Epithelial cell of proximal tubule (primary cell): ENCODE data around the gene KIF11. TPM values are rescaled to one million over a fixed set of nuclear protein-coding genes. Genes with fewer than 3 reads are reported as not detected.
"Not testable (repeated sequence)": the region's sequence is repeated elsewhere in the genome, so short reads cannot be mapped to it uniquely, and the experiment has no call there.

Source experiments
- DNase-seq: peaks from one replicate; pipeline ENCODE4 v3.0.0-alpha.2; 2011; ENCODE audit warnings: low read depth
- H3K4me3 ChIP-seq: 2 replicates; pipeline ENCODE4 v1.5.1; 2011; ENCODE audit warnings: low read depth, mild to moderate bottlenecking, low read length
- CTCF ChIP-seq: conservative IDR thresholded peaks from 2 replicates; pipeline ENCODE4 v1.5.1; 2012; ENCODE audit warnings: low read depth, mild to moderate bottlenecking, low read length
- total RNA-seq: library from RNA; depleted of rRNA; stranded (reverse); fragments of >200 nt; gene quantifications from 2 replicates; pipeline ENCODE4 v1.2.3, GENCODE V29; 2015

Gene KIF11
- total RNA-seq, 1 donor from 2014 or later, result 36.5 TPM

GRCh38 chr10:92573091-92573797 is 19.7 kb upstream of the KIF11 start:
- no peak for DNase-seq
- no peak for TF ChIP-seq CTCF
- peak overlapping the region; percentile 90 for H3K4me3 ChIP-seq

DNA sequence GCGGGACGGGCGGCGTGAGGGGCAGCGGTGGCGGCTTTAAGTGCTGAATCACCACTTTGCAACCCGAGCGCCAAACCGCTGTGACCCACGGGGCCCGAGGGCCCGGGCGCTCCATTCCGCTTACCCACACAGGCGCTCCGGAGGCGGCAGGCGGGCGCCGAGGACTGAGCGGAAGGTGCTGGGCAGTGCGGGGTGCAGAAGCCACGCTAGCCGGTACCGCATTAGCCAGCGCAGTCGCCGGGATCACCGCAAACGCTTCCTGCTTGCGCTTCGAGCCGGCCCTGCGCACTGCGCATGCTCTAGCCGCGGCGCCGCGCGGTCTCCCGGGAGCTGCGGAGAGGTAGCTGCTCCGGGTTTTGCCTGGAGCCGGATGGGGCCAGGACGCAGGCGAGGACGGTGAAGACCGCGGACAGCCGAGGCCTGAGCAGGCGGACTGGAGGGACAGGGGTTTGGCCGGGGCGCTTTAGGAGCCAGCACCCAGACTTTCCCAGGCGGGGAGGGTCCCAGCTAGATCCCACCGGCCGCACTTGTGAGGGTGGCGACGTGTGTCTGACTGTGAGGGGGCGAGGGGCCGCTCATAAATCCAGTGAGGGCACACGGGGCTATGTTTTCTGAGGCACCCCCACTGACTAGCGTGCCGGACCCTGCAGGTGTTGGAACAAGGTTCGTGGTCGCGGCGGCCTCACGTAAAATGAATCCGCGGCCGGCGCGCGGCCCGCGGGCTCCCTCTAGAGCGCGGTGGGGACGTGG is 19.0 kb upstream of the KIF11 start, which contains the start of gene IDE:
TSS of gene IDE (minus strand) at position 296 of the 750 bp plus-strand sequence. CDS start at position 222, 74 bp downstream.
- DNase-seq, result no peak
- H3K4me3 ChIP-seq, result peak within 1 kb of the TSS; percentile 90
- peak; percentile 79 for TF ChIP-seq CTCF

GRCh38 chr10:92574548-92575261 is 18.2 kb upstream of the KIF11 start:
- no peak for DNase-seq
- peak; percentile 33 for TF ChIP-seq CTCF
- H3K4me3 ChIP-seq, result peak overlapping the region; percentile 90

- no peak overlapping the region for H3K4me3 ChIP-seq
- TF ChIP-seq CTCF, result no peak
- no peak for DNase-seq
These were observed 17.0 kb upstream of the KIF11 start for GRCh38 chr10:92575961-92576360.

GRCh38 chr10:92582347-92582746 is 10.6 kb upstream of the KIF11 start:
- not testable (repeated sequence) for DNase-seq, H3K4me3 ChIP-seq

DNA sequence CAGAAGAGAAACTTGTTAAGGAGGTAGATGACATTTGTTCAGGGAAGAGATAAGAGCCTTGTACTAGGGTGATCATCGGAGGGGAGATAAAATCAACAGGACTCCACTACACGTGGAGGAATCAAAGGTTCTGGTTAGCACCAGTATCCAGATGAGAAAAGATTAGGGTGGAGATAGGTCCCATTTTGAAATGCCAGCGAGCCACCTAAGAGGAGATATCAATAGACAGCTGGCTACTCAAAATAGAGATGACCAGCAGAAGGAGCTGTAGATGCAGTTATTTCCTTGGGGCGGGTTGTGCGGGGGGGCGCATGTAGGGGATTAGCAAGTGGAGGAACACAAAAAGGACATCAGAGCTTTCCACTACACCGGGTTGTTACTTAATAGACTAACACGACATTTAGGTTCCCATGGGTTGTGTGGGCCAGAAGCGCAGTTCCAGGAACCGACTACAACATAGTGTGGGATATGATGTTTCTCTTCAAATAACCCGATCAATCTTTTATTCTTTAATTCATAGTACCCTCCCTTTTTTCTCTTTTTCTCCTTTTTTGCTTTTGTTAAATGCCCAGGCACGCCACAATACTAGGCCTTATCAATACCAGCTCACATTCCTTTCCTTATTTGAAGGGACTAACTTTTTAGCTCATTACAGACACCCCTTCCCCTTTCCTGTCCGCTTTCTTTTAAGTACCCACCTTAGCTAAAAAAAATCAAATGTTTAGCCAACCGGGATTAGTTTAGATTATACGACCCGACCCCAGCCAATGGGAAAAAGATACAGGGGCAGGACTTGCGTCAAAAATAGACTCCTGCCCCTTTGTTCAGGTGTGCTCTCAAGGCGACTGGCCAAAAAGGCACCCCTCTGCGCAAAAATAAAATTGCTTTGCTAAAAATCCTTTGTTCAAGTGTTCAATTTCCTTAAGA is 2.0 kb upstream of the KIF11 start:
- peak; percentile 38 for TF ChIP-seq CTCF
- peak overlapping the region; percentile 96 for H3K4me3 ChIP-seq
- DNase-seq, result no peak
